Measurements from ENCODE around the gene PIGT. TPM values are rescaled to one million over a fixed set of nuclear protein-coding genes. Genes with fewer than 3 reads are reported as not detected.
A peak's percentile ranks its signal among the peaks of the same experiment; 100 is the strongest.

PIGT gene
- total RNA-seq, 1 donor from 2014 or later = 43.0 TPM

DNA sequence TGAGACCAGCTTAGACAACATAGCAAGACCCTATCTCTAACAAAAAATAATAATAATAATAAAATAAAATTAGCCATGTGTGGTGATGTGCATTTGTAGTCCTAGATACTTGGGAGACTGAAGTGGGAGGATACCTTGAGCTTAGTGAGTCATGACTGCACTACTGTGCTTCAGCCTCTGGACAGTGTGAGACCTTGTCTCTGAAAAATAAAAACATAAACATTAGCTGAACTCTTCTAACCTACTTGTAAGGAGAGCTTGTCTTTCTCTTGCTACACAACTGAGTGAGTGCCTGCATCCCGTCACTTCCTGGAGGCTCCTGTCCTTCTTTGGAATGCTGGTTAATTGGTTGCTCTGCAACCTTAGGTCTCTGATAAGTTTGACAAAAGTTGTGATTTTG, 13.0 kb upstream of the PIGT start:
- ATAC-seq = no peak

GRCh38 chr20:45404438-45404837, 11.5 kb upstream of the PIGT start:
- ATAC-seq = no peak

DNA sequence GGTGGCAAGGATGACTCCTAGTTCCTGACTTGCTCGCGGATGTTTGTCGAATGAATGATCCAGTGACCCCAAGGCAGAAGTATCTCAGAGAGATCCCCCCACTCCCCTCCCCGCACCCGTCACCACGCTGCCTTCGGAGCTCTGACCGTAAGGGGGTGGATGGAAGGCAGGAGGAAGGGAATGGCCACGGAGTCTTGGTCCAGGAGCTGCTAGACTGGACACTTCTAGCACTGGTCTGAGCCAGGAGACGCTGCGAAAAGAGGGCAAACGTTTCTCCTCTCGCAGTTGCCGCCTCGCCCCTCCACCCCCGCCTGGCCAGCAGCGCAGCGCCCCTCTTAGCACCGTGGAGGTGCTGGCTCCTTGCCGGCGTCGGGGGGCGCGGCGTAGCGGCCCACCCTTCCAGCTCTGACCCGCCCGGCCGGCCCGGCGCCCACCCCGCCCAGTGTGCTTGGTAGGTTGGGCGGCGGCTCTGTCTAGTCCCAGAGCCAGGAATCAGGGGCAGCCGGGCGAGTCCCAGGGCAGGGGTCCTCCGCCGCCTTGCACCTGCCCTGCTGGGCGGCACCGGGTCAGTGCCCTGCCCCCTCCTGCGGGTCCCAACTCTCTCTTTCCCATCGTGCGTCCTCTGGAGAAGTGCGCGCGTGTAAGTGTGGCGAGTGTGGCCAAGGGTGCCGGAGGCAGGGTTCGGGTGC, 10.2 kb upstream of the PIGT start:
- ATAC-seq = peak; percentile 43

GRCh38 chr20:45406260-45407066, 9.5 kb upstream of the PIGT start:
- peak; percentile 65 for ATAC-seq

- peak; percentile 50 for ATAC-seq
Measured at GRCh38 chr20:45407067-45407745, 8.7 kb upstream of the PIGT start.

DNA sequence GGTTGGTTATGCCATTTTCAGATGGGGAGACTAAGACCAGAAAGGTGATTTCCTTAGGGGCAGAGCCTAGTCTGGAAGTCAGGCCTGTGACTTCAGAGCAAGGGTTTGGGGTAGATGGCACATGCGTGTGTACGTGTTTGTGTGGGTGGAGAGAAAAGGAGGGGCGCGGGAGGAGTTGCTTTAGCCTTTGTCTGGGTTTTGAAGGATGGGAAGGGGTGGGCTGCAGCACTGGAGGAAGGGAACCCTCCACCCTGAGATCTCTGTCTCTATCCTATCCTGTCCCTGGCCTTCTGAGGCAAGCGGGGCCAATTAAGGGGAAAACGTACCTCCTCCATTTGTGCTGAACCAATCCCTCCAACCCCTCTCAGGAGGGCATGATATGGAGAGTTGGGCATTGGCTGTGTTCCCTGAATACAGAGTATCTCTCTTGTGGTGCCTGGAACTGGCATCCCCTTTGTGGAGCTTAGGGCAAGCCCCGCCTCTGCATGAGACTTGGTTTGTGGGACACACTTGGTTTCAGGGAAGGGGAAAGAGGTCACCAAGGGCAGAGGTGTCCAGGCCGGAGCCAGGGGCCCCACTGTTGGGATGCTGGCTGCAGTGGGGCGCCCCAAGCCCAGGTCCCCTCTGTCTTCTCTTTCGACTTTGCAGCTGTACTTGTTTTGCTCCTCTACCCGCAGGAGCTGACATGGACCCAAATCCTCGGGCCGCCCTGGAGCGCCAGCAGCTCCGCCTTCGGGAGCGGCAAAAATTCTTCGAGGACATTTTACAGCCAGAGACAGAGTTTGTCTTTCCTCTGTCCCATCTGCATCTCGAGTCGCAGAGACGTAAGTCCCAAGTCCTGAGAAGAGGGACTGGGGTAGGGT, 7.9 kb upstream of the PIGT start, which contains the start of gene DBNDD2:
Gene DBNDD2 (plus strand): TSS at position 507 of the 863 bp plus-strand sequence. CDS start 179 bp downstream, at position 686.
- no peak for ATAC-seq

GRCh38 chr20:45408646-45409213, 7.2 kb upstream of the PIGT start:
- no peak for ATAC-seq

- no peak for ATAC-seq
Measured at GRCh38 chr20:45409521-45410272, 6.2 kb upstream of the PIGT start.

DNA sequence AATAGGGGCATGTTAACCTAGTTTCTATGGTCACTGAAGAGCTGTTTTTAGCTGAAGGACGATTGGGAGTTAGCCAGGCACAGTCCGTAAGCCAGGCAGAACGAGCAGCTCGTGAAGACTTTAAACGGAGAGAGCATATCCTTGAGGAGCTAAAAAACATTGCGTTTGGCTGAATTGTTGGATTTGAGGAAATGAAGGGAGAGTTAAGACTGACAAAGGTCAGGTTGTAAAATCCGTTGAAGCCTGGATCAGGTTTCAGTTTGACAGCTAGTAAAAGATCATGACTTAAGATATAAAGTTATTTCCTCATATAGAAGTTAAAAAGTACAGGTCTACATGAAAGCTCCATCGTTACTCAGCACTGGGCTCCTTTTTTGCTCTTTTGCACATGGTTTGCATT, 5.1 kb upstream of the PIGT start:
- ATAC-seq = no peak

DNA sequence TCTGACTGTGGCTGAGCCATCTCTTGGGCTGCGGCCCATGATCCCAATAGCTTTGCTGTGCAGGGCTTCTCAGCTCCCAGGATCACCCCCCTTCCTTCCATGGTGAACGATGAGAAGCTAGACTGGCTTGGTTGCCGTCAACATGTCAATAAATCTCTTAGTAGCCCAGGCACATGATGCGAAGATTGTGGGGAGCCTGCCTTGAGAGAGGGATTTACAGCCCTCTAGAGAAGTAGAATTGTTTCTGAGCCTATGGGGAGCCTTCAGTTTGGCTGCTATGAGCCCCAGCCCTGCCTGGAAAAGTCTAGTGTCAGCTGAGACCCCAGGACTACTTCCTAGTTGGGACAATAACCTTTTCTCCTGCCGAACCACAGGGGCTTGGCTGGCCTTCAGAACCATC, 3.3 kb upstream of the PIGT start:
- ATAC-seq = no peak

DNA sequence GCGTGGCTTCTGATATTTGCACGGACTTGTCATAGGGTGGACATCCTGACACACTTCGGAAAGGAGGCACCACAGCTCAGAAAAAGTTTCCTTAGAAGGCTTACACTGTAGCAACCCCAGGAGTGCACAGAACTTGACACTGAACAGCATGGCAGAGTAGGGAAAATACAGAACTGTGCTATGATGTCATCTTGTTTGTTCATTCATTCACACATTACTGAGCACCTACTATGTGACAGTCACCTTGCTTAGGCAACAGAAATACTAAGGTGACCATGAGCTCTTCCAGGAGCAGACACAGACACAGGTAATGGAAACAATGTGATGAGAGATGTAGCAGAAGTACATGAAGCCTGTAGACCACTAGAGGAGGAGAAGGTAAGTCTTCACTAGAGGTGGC, 2.5 kb upstream of the PIGT start:
- ATAC-seq = no peak

GRCh38 chr20:45416917-45417316, 976 bp downstream of the PIGT start:
- ATAC-seq = no peak

DNA sequence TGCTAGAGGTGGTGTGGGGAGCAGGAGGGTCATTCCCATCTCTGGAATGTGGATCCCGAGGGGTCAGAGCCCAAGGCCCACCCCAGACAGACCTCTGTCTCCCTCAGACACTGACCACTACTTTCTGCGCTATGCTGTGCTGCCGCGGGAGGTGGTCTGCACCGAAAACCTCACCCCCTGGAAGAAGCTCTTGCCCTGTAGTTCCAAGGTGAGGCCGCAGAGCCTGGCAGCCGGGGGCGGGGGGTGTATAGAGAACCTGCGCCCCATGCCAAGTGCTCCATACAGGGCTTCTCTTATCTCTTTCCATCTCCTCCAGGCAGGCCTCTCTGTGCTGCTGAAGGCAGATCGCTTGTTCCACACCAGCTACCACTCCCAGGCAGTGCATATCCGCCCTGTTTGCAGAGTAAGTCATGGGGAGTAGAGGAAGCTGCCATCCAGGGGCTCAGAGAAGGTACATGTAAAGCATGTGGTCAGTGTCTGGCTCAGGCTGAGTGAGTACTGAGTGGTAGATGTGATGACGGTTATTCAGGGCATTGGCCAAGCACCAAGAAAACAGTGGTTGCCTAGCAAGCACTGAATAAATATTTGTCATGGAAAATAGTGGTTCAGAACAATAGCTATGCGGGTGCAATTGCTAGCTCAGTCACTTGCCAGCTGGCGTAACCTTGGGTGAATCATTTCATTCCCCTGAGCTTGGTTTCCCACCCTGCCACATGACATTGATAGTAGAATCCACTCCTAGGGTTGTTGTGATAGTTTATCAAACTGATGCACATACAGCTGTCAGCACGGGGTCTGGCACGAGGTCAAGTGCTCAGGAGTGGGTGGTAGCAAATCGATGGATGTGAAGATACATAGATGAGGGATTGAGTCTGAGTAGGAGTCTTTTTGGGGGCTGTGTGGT, 3.5 kb downstream of the PIGT start:
- ATAC-seq = peak; percentile 85

DNA sequence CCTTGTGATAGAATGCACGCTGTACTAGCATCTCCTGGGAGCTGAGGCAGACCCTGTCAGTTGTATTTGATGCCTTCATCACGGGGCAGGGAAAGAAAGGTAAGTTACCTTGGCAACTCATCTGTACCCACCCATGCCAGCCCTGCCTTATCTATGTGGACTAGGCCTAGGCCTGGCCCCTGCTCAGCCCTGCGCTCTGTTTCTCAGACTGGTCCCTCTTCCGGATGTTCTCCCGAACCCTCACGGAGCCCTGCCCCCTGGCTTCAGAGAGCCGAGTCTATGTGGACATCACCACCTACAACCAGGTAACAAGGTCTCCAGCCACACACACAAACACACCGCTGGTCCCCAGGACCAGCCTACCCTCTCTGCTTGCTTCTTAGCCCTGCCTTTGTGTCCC, 4.2 kb downstream of the PIGT start:
- no peak for ATAC-seq

DNA sequence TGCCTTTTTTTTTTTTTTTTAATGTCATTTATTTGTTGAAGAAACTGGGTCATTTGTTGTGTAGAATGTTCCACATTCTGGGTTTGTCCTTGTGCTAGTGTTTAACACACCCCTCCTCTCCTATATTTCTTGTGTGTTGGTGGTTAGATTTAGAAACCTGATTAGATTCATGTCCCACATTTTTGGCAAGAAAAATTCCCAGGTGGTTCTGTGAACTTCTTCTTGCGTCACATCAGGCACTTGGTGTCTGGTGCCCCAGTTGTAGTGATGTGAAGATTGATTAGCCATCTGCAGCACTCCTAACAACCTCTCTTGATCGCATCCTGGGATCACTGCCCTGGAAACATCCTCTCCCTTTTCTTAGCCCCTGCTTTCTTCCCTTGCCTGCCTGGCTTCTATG, 7.8 kb downstream of the PIGT start:
- no peak for ATAC-seq

DNA sequence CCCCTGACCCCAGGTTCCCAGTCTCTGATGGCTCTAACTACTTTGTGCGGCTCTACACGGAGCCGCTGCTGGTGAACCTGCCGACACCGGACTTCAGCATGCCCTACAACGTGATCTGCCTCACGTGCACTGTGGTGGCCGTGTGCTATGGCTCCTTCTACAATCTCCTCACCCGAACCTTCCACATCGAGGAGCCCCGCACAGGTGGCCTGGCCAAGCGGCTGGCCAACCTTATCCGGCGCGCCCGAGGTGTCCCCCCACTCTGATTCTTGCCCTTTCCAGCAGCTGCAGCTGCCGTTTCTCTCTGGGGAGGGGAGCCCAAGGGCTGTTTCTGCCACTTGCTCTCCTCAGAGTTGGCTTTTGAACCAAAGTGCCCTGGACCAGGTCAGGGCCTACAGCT, 9.6 kb downstream of the PIGT start:
- no peak for ATAC-seq

DNA sequence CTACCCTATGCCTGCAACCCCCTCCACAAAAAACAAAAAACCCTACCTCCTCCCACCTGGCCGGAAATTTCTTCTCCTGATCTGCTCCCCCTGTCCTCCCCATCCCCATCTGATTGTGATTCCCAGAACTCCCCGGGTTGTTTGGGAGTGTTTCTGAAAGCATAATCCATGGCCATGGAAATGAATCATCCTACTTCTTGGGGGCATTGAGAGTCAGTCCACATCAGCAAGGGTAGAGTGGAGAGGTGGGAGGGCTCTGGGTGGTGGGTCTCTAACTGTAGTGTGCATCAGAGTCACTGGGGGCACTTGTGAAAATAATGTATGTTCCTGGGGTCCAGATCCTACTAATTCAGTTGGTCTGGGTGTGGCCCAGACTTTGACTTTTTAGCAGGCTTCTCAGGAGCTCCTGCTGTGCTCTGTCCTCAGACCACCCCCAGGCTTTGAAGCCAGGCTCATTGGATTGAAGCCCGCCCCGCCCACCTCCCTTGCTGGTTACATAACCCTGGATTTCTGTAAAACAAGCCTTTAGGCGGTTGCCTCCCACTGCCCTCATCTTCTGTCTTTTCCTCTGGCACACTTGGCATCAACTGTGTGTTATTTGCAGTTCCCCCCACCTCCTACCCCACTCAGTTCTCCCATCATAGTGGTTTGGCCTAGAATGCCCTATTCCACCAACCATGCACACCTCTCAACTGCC, 10.5 kb downstream of the PIGT start:
- no peak for ATAC-seq

DNA sequence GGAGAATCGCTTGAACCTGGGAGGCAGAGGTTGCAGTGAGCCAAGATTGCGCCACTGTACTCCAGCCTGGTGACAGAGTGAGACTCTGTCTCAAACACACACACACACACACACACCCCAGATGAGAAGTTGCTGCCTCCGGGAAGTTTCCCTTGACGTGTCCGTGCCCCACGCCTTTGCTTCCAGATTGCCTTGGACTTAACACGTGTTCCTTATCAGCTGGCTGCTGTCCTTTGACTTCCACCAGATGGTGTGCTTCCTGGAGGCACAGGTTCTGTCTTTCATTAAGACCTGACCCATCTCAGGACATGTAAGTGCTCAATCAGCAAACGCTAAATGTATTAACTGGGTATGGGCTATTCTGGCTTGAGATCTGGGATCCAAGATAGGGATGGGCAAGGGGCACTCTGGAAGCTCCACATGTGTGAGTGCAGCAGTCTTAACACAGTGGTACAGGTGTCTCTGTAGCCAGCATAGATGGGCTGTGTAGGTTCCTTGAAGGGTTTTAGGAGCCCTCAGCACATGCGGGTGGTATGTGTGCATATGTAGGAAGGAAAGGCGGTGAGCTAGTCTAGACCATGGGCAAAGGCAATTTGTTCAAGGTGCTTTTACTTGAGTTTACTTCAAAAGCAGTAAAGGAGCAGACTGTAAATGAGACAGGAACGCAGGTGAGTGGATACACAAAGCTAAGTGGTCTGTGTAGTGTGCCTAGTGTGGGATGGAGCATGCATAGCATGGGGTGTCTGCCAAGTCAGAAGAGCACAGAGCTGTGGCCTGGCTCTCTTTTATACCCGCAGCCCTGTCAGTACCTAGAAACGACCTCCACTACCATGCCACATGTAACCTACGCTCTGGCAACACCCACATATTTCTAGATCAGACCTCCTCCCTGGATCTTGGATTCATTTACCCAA, 11.6 kb downstream of the PIGT start:
- no peak for ATAC-seq

GRCh38 chr20:45429618-45430017, 13.7 kb downstream of the PIGT start:
- ATAC-seq = no peak

All from esophagus mucosa (tissue), 1 donor.